Tibial nerve (tissue), 4 donors: ENCODE measurements around the gene TTC28. TPM values are rescaled to one million over a fixed set of nuclear protein-coding genes. Genes with fewer than 3 reads are reported as not detected.

ENCODE experiments used
- DNase-seq, 2 donors: peaks; one replicate each; pipeline ENCODE4 v3.0.0-alpha.2; 2019; ENCODE audit warnings: low spot score in 2 of 2
- H3K27ac ChIP-seq, 4 donors: fragments of 200-600 bp; sonication (generic) in 3 of 4; one replicate each; pipeline ENCODE4 v1.5.1; 2017 to 2019; ENCODE audit warnings: mild to moderate bottlenecking in 1 of 4
- H3K27me3 ChIP-seq, 2 donors: fragments of 200-600 bp; sonication (generic) in 1 of 2; one replicate each; pipeline versions ENCODE4 v1.5.1 to v1.6.0; 2017 to 2019
- H3K36me3 ChIP-seq, 3 donors: fragments of 200-600 bp; sonication (generic); one replicate each; pipeline ENCODE4 v1.5.1; 2018 to 2019
- H3K4me1 ChIP-seq, 4 donors: fragments of 200-600 bp; sonication (generic) in 3 of 4; one replicate each; pipeline ENCODE4 v1.5.1; 2017 to 2019
- H3K4me3 ChIP-seq, 4 donors: fragments of 200-600 bp; sonication (generic) in 3 of 4; one replicate each; pipeline ENCODE4 v1.5.1; 2017 to 2019; ENCODE audit warnings: mild to moderate bottlenecking in 1 of 4, moderate library complexity in 1 of 4
- H3K9me3 ChIP-seq, 4 donors: fragments of 200-600 bp; sonication (generic) in 3 of 4; one replicate each; pipeline ENCODE4 v1.5.1; 2017 to 2019
- CTCF ChIP-seq, 5 experiments: fragments of 200-600 bp in 3 of 5; fragments of 450-650 bp in 2 of 5; sonication (generic) in 3 of 5; IDR thresholded peaks; one replicate each; pipeline ENCODE4 v1.5.1; 2016 to 2019; ENCODE audit warnings: antibody characterized with exemption in 5 of 5, mild to moderate bottlenecking in 3 of 5, moderate library complexity in 2 of 5
- EP300 ChIP-seq, 2 donors: sonication (generic); formaldehyde crosslinking; IDR thresholded peaks; one replicate each; pipeline ENCODE4 v1.6.1; 2017; ENCODE audit warnings: antibody characterized with exemption in 2 of 2, mild to moderate bottlenecking in 1 of 2
- POLR2A ChIP-seq, 2 donors: fragments of 450-650 bp; IDR thresholded peaks; one replicate each; pipeline ENCODE4 v1.6.1; 2017; ENCODE audit warnings: antibody characterized with exemption in 2 of 2, mild to moderate bottlenecking in 2 of 2, moderate library complexity in 2 of 2
- WGBS, 2 donors: methylation state at CpG; one replicate each; pipeline ENCODE4 v1.1.5; 2018; 5-methylcytosine and 5-hydroxymethylcytosine counted together
- total RNA-seq, 4 donors: library from RNA; depleted of rRNA; stranded (reverse); fragments of >200 nt; gene quantifications; one replicate each; pipeline ENCODE4 v1.1.0, GENCODE V29; 2016

Gene TTC28
- total RNA-seq, 4 donors from 2014 or later: 83.9 to 177 (median 128) TPM

- Histone ChIP-seq H3K4me1 (peaks cover 0 to 23% (median 10%) of the 10 kb centered on the region in 4 donors), H3K36me3 (no peaks in the 10 kb centered on the region), H3K27ac (no peak overlapping the region), H3K9me3 (no peaks in the 10 kb centered on the region), H3K27me3 (no peaks in the 10 kb centered on the region), H3K4me3 (no peak overlapping the region)
- no peak for TF ChIP-seq EP300 (IDR thresholded peaks at IDR 0.05)
- TF ChIP-seq CTCF (IDR thresholded peaks at IDR 0.05): no peak
- no peak for TF ChIP-seq POLR2A (IDR thresholded peaks at IDR 0.05)
- DNase-seq: no peak
Measured at GRCh38 chr22:28405588-28405987, 274.1 kb downstream of the TTC28 start.

GRCh38 chr22:28402539-28402938 is 277.1 kb downstream of the TTC28 start:
- Histone ChIP-seq H3K4me1 (peaks cover 0 to 18% (median 5%) of the 10 kb centered on the region in 4 donors), H3K27ac (no peak overlapping the region), H3K36me3 (no peaks in the 10 kb centered on the region), H3K27me3 (no peaks in the 10 kb centered on the region), H3K4me3 (no peak overlapping the region), H3K9me3 (no peaks in the 10 kb centered on the region)
- 96% methylated on average over 5 of the region's 5 CpGs for WGBS, 2 donors
- TF ChIP-seq CTCF (IDR thresholded peaks at IDR 0.05) (no peak), POLR2A (IDR thresholded peaks at IDR 0.05) (no peak), EP300 (IDR thresholded peaks at IDR 0.05) (no peak)
- DNase-seq: no peak

- TF ChIP-seq POLR2A (IDR thresholded peaks at IDR 0.05): no peak
- TF ChIP-seq CTCF (IDR thresholded peaks at IDR 0.05): no peak
- TF ChIP-seq EP300 (IDR thresholded peaks at IDR 0.05): no peak
- no peaks in the 10 kb centered on the region for H3K36me3 ChIP-seq
- peaks cover 0 to 21% (median 6%) of the 10 kb centered on the region in 4 donors for H3K4me1 ChIP-seq
- no peak for DNase-seq
- H3K27me3 ChIP-seq: no peaks in the 10 kb centered on the region
- WGBS, 2 donors: 75 to 80% methylated on average over 2 of the region's 2 CpGs
- H3K4me3 ChIP-seq: no peak overlapping the region
- no peaks in the 10 kb centered on the region for H3K9me3 ChIP-seq
- H3K27ac ChIP-seq: no peak overlapping the region
Measured at GRCh38 chr22:28402060-28402459, 277.6 kb downstream of the TTC28 start.

GRCh38 chr22:28398981-28399380 is 280.7 kb downstream of the TTC28 start:
- TF ChIP-seq POLR2A (IDR thresholded peaks at IDR 0.05) (no peak), CTCF (IDR thresholded peaks at IDR 0.05) (no peak), EP300 (IDR thresholded peaks at IDR 0.05) (no peak)
- Histone ChIP-seq H3K4me3 (no peak overlapping the region), H3K27me3 (no peaks in the 10 kb centered on the region), H3K36me3 (no peaks in the 10 kb centered on the region), H3K9me3 (no peaks in the 10 kb centered on the region), H3K27ac (no peak overlapping the region), H3K4me1 (peaks cover 0 to 45% (median 22%) of the 10 kb centered on the region in 4 donors)
- WGBS, 2 donors: 80 to 87% methylated on average over 1 of the region's 1 CpG
- no peak for DNase-seq

GRCh38 chr22:28398355-28398754 is 281.3 kb downstream of the TTC28 start:
- H3K27me3 ChIP-seq: peaks cover 0 to 1% of the 10 kb centered on the region in 2 donors

More at GRCh38 chr22:28398355-28398754, 281.3 kb downstream of the TTC28 start:
- Histone ChIP-seq H3K9me3 (no peaks in the 10 kb centered on the region), H3K4me3 (no peak overlapping the region), H3K27ac (no peak overlapping the region), H3K4me1 (peaks cover 0 to 45% (median 22%) of the 10 kb centered on the region in 4 donors), H3K36me3 (no peaks in the 10 kb centered on the region)
- DNase-seq: no peak
- TF ChIP-seq EP300 (IDR thresholded peaks at IDR 0.05): no peak
- no peak for TF ChIP-seq POLR2A (IDR thresholded peaks at IDR 0.05)
- no peak for TF ChIP-seq CTCF (IDR thresholded peaks at IDR 0.05)
